Testis (tissue), 3 donors: Measurements from ENCODE around the gene SLC7A5. TPM values are rescaled to one million over a fixed set of nuclear protein-coding genes. Genes with fewer than 3 reads are reported as not detected.

ENCODE experiments used
- DNase-seq: peaks from one replicate; pipeline ENCODE4 v3.0.0-alpha.2; 2019
- H3K27ac ChIP-seq, 2 donors: fragments of 200-600 bp; sonication (generic); one replicate each; pipeline ENCODE4 v1.5.1; 2019
- H3K27me3 ChIP-seq: fragments of 200-600 bp; sonication (generic); one replicate; pipeline ENCODE4 v1.5.1; 2019
- H3K36me3 ChIP-seq: fragments of 200-600 bp; sonication (generic); one replicate; pipeline ENCODE4 v1.5.1; 2017; ENCODE audit warnings: low read depth; ENCODE audit errors: missing control alignments
- H3K4me1 ChIP-seq: fragments of 200-600 bp; sonication (generic); one replicate; pipeline ENCODE4 v1.5.1; 2019
- H3K4me3 ChIP-seq, 2 donors: fragments of 200-600 bp; sonication (generic); one replicate each; pipeline ENCODE4 v1.5.1; 2017 to 2019
- H3K9me3 ChIP-seq: fragments of 200-600 bp; sonication (generic); one replicate; pipeline ENCODE4 v1.5.1; 2017
- POLR2A ChIP-seq: fragments of 450-650 bp; IDR thresholded peaks from one replicate; pipeline ENCODE4 v1.6.1; 2017; ENCODE audit warnings: antibody characterized with exemption, mild to moderate bottlenecking, moderate library complexity
- WGBS, 2 donors: methylation state at CpG; one replicate each; pipeline ENCODE4 v1.1.5; 2018; 5-methylcytosine and 5-hydroxymethylcytosine counted together
- intact Hi-C: fragments of 100-400 bp; cut with DNase I; formaldehyde crosslinking; loops from one replicate; pipeline ENCODE4 v1.15.1; 2023; ENCODE audit warnings: low total_unique reads
- polyA plus RNA-seq: library from polyadenylated mRNA; stranded (reverse); fragments of 350-450 nt; fragmentation: Illumina TruSeq; extraction: RNeasy Lipid Tissue Mini Kit (QIAGEN cat#74804); gene quantifications from one replicate; pipeline ENCODE4 v1.2.3, GENCODE V29; 2014; ENCODE audit warnings: low read depth, low replicate concordance; ENCODE audit not compliant: insufficient read depth
- total RNA-seq, 2 donors: library from RNA; depleted of rRNA; stranded (reverse); fragments of >200 nt; gene quantifications; one replicate each; pipeline ENCODE4 v1.2.3, GENCODE V29; 2016
- TF ChIP-seq, protein P1 (sequence below), 3 experiments: fragments of 450-650 bp in 2 of 3; fragments of 200-600 bp in 1 of 3; sonication (generic) in 1 of 3; IDR thresholded peaks; one replicate each; pipeline ENCODE4 v1.5.1; 2016 to 2019; ENCODE audit warnings: antibody characterized with exemption in 3 of 3, mild to moderate bottlenecking in 2 of 3, moderate library complexity in 1 of 3

Gene SLC7A5
- total and polyA plus RNA-seq, 3 donors from 2014 or later, result 179 to 290 (median 263) TPM

DNA sequence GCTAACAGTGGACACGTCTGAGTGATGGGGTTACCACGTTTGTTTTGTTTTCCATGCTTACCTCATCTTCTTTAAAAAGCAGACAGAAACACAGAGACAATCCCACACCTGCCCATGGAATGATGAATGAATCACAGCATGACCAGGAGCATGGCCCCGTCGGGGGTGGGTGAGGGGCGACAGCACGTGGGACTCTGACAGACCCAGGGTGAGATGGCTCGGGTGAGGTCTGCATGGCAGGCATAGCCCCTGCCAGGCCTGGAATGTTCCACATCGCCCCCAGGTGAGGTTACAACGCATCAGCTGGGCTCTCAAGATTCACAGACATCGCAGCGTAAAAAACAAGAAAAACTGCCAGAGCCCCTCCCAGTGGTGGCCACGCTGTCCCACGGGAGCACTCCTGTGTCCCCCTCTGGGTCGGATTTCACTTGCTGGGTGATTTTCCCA lies 18.1 kb downstream of the SLC7A5 start:
- Histone ChIP-seq H3K27me3 (no peaks in the 10 kb centered on the region), H3K4me3 (no peak overlapping the region), H3K27ac (peak overlapping the region in 1 of 2 donors; percentile 43), H3K36me3 (no peaks in the 10 kb centered on the region), H3K4me1 (peaks cover 86% of the 10 kb centered on the region), H3K9me3 (no peaks in the 10 kb centered on the region)
- WGBS, 2 donors, result 56 to 80% methylated on average over 14 of the region's 14 CpGs
- no peak for DNase-seq
- TF ChIP-seq, protein P1, sequence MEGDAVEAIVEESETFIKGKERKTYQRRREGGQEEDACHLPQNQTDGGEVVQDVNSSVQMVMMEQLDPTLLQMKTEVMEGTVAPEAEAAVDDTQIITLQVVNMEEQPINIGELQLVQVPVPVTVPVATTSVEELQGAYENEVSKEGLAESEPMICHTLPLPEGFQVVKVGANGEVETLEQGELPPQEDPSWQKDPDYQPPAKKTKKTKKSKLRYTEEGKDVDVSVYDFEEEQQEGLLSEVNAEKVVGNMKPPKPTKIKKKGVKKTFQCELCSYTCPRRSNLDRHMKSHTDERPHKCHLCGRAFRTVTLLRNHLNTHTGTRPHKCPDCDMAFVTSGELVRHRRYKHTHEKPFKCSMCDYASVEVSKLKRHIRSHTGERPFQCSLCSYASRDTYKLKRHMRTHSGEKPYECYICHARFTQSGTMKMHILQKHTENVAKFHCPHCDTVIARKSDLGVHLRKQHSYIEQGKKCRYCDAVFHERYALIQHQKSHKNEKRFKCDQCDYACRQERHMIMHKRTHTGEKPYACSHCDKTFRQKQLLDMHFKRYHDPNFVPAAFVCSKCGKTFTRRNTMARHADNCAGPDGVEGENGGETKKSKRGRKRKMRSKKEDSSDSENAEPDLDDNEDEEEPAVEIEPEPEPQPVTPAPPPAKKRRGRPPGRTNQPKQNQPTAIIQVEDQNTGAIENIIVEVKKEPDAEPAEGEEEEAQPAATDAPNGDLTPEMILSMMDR (IDR thresholded peaks at IDR 0.05), result no peak
- TF ChIP-seq POLR2A, result no peak
- intact Hi-C loops, result no loop called here

DNA sequence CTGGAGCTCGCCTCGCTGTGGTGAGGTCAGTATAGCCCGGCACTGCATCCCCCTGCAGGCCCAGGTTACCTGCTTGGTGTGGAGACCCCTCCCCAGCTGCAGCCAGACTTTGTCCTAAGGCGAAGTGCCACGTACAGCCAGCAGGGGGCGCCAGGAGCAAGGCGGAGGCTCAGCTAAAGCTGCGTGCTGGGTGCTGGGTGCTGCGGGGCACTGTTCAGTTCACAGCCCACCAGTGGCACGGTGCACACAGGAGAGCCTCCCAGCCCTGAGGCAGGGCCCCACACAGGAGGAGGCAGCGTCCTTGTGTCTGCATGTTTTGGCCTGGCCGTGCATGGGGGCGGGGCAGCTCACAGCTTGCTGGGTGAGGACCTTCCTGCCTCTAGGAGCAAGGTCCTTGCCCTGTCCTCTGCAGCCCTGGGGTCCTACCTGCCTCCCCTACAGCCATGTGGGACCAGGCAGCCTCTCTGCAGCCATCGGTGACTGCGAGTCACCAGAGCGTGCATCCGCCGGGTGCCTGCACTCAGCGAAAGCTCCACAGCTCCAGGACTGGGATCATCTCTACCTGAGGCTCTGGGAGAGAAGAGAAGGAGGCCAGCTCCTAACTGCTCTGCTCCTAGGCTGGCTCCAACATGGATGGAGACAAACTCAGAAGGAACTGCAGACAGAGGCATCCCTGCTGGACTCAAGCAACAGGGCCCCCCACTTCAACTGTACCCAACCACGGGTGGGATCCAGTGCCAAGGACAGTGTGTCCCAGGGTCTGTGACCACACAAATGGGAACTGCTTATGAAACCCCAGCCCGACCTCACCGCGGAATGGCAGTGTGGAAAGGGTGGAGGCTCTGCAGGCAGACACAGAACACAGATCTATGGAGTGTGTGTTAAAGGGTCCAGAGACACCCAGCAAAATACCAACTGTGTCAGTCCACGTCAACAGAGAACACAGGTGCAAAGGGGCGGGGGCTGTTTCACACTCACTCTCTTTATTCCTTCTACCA lies 19.0 kb downstream of the SLC7A5 start:
- H3K4me1 ChIP-seq, result peaks cover 91% of the 10 kb centered on the region

DNA sequence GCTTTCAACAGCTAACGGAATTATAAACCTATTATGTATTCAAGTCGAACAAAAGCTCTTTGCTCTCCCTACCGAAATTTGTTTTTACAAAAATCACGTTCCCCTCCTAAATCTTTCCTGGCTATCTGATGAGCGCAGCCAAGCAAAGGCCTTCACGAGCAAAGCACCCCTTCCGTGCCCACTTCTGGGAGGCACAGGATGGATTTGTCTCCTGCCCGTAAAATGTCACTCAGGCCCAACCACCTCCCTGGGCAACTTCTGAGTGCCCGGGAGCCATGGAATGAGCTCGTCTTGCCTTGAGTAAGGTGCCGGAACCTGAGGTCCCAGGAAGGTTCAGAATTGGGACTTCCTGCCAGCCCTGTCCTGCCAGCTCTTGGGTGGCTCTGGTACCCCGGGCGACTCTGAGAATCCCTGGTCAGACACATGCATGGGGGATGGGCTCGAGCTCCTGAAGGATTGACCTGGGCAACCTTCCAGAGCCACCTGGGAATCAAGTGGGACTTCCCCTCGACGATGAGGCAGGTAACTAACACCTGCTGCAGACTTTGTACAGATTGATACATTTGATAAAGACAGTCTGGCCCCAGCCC lies 19.8 kb downstream of the SLC7A5 start:
- Histone ChIP-seq H3K27ac (no peak overlapping the region), H3K4me3 (no peak overlapping the region), H3K27me3 (no peaks in the 10 kb centered on the region), H3K4me1 (peaks cover 94% of the 10 kb centered on the region), H3K36me3 (no peaks in the 10 kb centered on the region), H3K9me3 (no peaks in the 10 kb centered on the region)
- 71 to 75% methylated on average over 10 to 16 of the region's 16 CpGs for WGBS, 2 donors
- intact Hi-C loops, result no loop called here
- DNase-seq, result no peak
- no peak for TF ChIP-seq POLR2A
- TF ChIP-seq, protein P1 (IDR thresholded peaks at IDR 0.05), result no peak

More for the DNA sequence above, 19.0 kb downstream of the SLC7A5 start:
- no peak for TF ChIP-seq POLR2A
- TF ChIP-seq, protein P1 (IDR thresholded peaks at IDR 0.05), result peak; percentile 84 to 93 (median 91)
- Histone ChIP-seq H3K9me3 (no peaks in the 10 kb centered on the region), H3K36me3 (no peaks in the 10 kb centered on the region), H3K4me3 (no peak overlapping the region), H3K27me3 (no peaks in the 10 kb centered on the region), H3K27ac (no peak overlapping the region)
- 50 to 83% methylated on average over 1 to 23 of the region's 25 CpGs for WGBS, 2 donors
- peak; percentile 73 for DNase-seq
- intact Hi-C loops, result no loop called here

DNA sequence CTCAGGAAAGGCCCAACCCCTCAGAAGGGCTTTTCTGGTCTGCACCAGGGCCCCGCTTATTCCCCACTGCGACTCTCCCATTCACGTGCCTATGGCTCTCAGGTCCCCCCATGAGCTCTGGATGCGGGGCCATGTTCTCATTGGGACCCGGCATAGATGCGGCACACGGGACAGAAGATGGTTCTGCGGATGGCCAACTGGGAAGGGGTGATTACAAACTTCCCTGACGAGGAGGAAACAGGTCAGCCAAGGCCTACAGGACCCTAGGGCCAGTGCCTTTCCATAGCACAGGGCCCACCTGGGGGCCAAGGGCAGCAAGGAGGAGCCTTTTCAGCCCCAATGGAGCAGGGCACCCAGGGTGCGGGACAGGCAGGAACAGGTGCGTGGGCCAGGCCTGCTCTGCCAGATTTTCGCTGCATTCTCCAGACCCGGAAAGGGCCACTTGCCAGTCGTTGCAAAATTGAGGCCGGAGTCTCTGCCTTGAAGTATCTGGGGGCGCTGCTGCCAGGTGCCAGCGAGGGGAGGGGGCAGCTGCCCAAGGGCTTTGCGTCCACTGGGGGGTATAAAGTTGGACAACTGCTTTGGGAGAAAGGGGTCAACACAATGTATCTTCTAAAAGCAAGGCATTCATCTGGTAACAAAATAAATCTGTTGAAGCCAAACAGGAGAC lies 20.5 kb downstream of the SLC7A5 start:
- intact Hi-C loops, result no loop called here
- 76 to 86% methylated on average over 10 to 18 of the region's 18 CpGs for WGBS, 2 donors
- Histone ChIP-seq H3K9me3 (no peaks in the 10 kb centered on the region), H3K27me3 (no peaks in the 10 kb centered on the region), H3K36me3 (no peaks in the 10 kb centered on the region), H3K4me1 (peaks cover 95% of the 10 kb centered on the region), H3K27ac (peak overlapping the region; percentile 57 to 59), H3K4me3 (no peak overlapping the region)
- TF ChIP-seq, protein P1 (IDR thresholded peaks at IDR 0.05), result no peak
- TF ChIP-seq POLR2A, result no peak
- DNase-seq, result no peak
